ENCODE data around the gene NFU1.
A peak's percentile ranks its signal among the peaks of the same experiment; 100 is the strongest.

The NFU1 gene

DNA sequence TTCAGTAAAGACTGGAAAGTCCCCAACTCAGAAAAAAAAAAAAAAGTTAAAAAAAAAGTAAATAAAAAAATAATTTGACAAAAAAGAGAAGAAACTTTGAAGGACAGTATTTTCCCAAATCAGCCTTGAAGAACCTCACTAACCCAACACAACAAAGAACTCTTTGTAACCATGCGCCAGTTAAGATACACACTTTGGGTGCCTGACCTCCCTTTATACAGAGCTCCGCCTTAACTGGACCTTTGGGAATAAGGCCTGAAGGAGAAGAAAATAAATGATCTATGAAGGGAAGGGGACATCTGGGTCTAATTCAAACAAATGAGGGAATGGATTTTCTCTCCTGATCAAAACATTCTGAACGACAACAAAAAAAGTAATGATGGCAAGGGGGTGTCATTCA, 48.0 kb downstream of the NFU1 start:
- no peak for FAIRE-seq

GRCh38 chr2:69387770-69388481, 49.3 kb downstream of the NFU1 start:
- DNase-seq (ENCODE audit: insufficient read length, low spot score): no peak
- FAIRE-seq: no peak

More for the DNA sequence above, 48.0 kb downstream of the NFU1 start:
- no peak for DNase-seq (ENCODE audit: insufficient read length, low spot score)

DNA sequence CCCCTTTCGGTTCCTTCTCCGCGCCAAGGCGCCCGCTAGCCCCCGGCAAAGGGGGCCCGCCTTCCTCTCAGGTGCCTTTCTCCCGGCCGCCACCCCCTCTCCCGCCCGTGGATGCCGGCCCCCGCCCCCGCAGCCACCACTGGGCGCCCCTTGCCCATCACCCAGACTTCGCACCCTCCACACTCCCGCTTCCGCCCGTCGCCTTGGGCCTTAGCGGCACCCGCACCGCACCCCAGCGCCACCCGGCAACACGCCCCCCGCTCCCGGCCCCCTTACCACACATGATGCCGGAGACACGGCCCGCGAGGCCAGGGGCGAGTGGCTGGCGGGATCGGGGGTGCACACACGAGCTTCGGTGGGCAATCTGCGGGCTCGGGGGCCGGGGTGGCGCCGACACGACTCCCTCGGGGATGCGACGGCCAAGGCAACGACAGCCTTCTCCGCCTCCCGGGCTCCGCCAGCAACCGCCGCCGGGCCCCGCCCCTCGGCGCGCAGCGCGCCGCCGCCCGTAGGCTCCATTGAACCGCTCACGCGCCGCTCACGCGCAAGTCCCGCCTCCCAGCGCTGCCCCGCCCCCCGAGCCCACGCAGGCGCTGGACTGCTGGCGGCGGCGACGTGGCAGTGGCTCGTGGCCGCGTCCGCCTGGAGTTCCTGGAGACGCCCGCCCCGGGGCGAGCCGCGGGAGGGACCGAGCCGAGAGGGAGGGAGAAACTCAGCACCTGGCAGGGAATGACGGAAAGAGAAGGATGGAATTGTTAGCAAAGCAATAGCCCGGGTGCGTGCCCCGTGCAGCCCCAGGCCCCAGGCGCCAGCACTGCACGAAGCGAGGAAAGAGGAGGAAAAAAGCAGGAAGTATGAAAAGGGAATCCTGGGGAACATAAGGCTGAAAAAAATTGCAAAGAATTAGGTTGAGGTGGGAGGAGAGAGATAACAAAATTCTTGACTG, 50.2 kb downstream of the NFU1 start, which contains the start of gene GFPT1:
TSS of gene GFPT1 (minus strand) at position 439 of the 946 bp plus-strand sequence. CDS start at position 283, 156 bp downstream.
- peak; percentile 86 for FAIRE-seq

GRCh38 chr2:69386360-69386759, 50.9 kb downstream of the NFU1 start:
- no peak for FAIRE-seq

More for the DNA sequence above, 50.2 kb downstream of the NFU1 start, which contains the start of gene GFPT1:
- DNase-seq (ENCODE audit: insufficient read length, low spot score): peak; percentile 93

GRCh38 chr2:69385443-69386151, 51.6 kb downstream of the NFU1 start:
- DNase-seq (ENCODE audit: insufficient read length, low spot score) (no peak), FAIRE-seq (no peak)

More at GRCh38 chr2:69386360-69386759, 50.9 kb downstream of the NFU1 start:
- DNase-seq (ENCODE audit: insufficient read length, low spot score): no peak

- FAIRE-seq: no peak
These were observed 52.6 kb downstream of the NFU1 start for GRCh38 chr2:69384618-69385081.

GRCh38 chr2:69383176-69383812, 53.9 kb downstream of the NFU1 start:
- FAIRE-seq (no peak), DNase-seq (ENCODE audit: insufficient read length, low spot score) (no peak)

More at GRCh38 chr2:69384618-69385081, 52.6 kb downstream of the NFU1 start:
- DNase-seq (ENCODE audit: insufficient read length, low spot score): no peak

- FAIRE-seq: no peak
- no peak for DNase-seq (ENCODE audit: insufficient read length, low spot score)
These were observed 54.7 kb downstream of the NFU1 start for GRCh38 chr2:69382547-69382946.

GRCh38 chr2:69381337-69381737, 55.9 kb downstream of the NFU1 start:
- no peak for FAIRE-seq
- DNase-seq (ENCODE audit: insufficient read length, low spot score): no peak

DNA sequence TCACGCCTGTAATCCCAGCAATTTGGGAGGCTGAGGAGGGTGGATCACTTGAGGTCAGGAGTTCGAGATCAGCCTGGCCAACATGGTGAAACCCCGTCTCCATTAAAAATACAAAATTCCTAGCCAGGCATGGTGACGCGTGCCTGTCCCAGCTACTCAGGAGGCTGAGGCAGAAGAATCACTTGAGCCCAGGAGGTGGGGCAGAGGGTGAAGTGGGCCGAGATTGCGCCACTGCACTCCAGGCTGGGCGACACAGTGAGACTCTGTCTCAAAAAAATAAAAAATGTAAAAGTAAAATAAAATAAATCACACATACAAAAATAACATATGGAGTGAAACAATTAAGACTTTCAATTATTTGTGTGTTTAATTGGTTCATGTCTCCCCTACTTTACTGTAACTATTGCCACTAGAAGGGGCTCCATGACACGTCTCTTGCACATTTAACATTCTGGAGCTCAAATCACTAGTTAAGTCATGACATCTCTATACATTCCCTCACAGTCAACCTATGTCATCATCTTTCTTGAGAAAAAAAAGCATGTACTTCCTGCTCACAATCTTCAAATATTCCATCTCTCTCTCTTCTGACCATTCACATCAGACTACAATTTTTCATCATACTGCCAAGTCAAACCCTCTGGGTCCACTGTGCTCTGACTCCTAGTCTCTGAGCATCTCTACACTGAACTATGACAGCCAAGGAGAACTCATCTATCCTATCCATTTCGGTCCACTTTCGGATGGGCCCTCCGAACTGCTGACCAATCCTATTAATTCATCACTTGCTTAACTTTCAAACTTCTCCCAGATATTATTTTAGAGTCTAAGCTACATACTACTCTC, 56.9 kb downstream of the NFU1 start:
- FAIRE-seq (no peak), DNase-seq (ENCODE audit: insufficient read length, low spot score) (no peak)

- FAIRE-seq: no peak
- DNase-seq (ENCODE audit: insufficient read length, low spot score): no peak
These were observed 60.8 kb downstream of the NFU1 start for GRCh38 chr2:69376403-69376802.

- no peak for DNase-seq (ENCODE audit: insufficient read length, low spot score)
- FAIRE-seq: no peak
These were observed 61.5 kb downstream of the NFU1 start for GRCh38 chr2:69375494-69376353.

GRCh38 chr2:69372767-69373166, 64.5 kb downstream of the NFU1 start:
- FAIRE-seq (no peak), DNase-seq (ENCODE audit: insufficient read length, low spot score) (no peak)

- DNase-seq (ENCODE audit: insufficient read length, low spot score) (no peak), FAIRE-seq (no peak)
These were observed 67.4 kb downstream of the NFU1 start for GRCh38 chr2:69369802-69370201.

GRCh38 chr2:69368588-69368987, 68.6 kb downstream of the NFU1 start:
- no peak for FAIRE-seq

DNA sequence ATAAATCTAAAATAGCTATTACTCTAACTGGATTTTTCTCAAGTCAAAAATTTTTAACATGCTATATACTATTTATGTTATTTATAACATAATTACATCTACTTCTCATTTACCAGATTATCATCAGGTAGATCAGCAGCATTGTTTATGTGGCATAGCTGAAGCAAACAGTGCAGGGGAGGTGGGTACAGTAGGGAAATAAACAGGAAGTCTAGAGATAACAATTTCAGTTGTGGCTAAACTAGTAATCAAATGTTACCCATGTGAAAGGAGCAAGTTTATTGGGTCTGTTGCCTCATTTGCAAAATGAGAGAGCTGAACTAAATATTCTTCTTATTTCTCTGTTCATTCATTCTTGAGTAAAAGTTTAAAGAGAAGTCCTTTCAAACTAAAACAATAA, 77.9 kb downstream of the NFU1 start:
- no peak for DNase-seq (ENCODE audit: insufficient read length, low spot score)
- FAIRE-seq: no peak

More at GRCh38 chr2:69368588-69368987, 68.6 kb downstream of the NFU1 start:
- DNase-seq (ENCODE audit: insufficient read length, low spot score): no peak

GRCh38 chr2:69358914-69359313, 78.3 kb downstream of the NFU1 start:
- FAIRE-seq (no peak), DNase-seq (ENCODE audit: insufficient read length, low spot score) (no peak)

DNA sequence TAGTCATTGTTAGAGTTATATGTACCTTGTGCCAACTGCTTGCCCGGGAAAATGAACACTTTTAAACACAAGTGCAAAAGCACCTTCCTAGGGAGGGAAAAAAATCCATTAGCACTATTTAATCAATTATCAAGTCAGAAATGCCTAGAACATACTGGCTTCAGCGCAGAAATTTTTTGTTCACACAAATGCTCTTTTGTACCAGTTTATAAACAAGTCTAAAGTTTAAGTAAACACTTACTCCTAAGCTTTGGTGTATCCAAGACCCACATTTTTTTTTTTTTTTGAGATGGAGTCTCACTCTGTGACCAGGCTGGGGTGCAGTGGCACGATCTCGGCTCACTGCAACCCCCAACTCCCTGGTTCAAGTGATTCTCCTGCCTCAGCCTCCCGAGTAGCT, 80.8 kb downstream of the NFU1 start:
- DNase-seq (ENCODE audit: insufficient read length, low spot score) (no peak), FAIRE-seq (no peak)
